ENCODE results near the gene RECK. TPM values are rescaled to one million over a fixed set of nuclear protein-coding genes. Genes with fewer than 3 reads are reported as not detected.

Gene RECK
- polyA plus RNA-seq, 5 donors, result 17.4 to 26.6 (median 22.4) TPM

Other genes with a start within 250 kb of the RECK start
- 10 to 100 TPM; 40.4 to 54.2 (median 47.0) TPM for gene NPR2, start 245.3 kb upstream of the RECK start, polyA plus RNA-seq (ENCODE audit: insufficient read depth in 1 of 5, insufficient read length in 5 of 5, low replicate concordance in 1 of 5)
- gene SPAG8, start 224.7 kb upstream of the RECK start, polyA plus RNA-seq (ENCODE audit: insufficient read depth in 1 of 5, insufficient read length in 5 of 5, low replicate concordance in 1 of 5), result 10 to 100 TPM in 4 of 5 donors, 1 to 10 TPM in 1; 8.7 to 12.5 (median 10.7) TPM
- gene HINT2, start 221.9 kb upstream of the RECK start, polyA plus RNA-seq (ENCODE audit: insufficient read depth in 1 of 5, insufficient read length in 5 of 5, low replicate concordance in 1 of 5), result 10 to 100 TPM; 29.1 to 42.3 (median 33.5) TPM
- gene FAM221B, start 208.2 kb upstream of the RECK start, polyA plus RNA-seq (ENCODE audit: insufficient read depth in 1 of 5, insufficient read length in 5 of 5, low replicate concordance in 1 of 5), result 1 to 10 TPM in 1 of 5 donors, under 1 TPM in 4; 0.48 to 1.0 (median 0.54) TPM
- 10 to 100 TPM; 21.3 to 31.5 (median 27.1) TPM for gene TMEM8B, start 207.7 kb upstream of the RECK start, polyA plus RNA-seq (ENCODE audit: insufficient read depth in 1 of 5, insufficient read length in 5 of 5, low replicate concordance in 1 of 5)
- under 1 TPM in 2 of 5 donors, not detected in 3; 0.13 to 0.27 TPM for gene OR13J1, start 166.5 kb upstream of the RECK start, polyA plus RNA-seq (ENCODE audit: insufficient read depth in 1 of 5, insufficient read length in 5 of 5, low replicate concordance in 1 of 5)
- gene HRCT1, start 130.7 kb upstream of the RECK start, polyA plus RNA-seq (ENCODE audit: insufficient read depth in 1 of 5, insufficient read length in 5 of 5, low replicate concordance in 1 of 5), result under 1 TPM; 0.58 to 0.87 (median 0.71) TPM
- gene SPAAR, start 127.4 kb upstream of the RECK start, polyA plus RNA-seq (ENCODE audit: insufficient read depth in 1 of 5, insufficient read length in 5 of 5, low replicate concordance in 1 of 5), result 1 to 10 TPM; 2.6 to 4.2 (median 3.5) TPM
- gene OR2S2, start 78.8 kb upstream of the RECK start, polyA plus RNA-seq (ENCODE audit: insufficient read depth in 1 of 5, insufficient read length in 5 of 5, low replicate concordance in 1 of 5), result not detected
- 10 to 100 TPM; 32.3 to 42.8 (median 39.4) TPM for gene GLIPR2, start 99.8 kb downstream of the RECK start, polyA plus RNA-seq (ENCODE audit: insufficient read depth in 1 of 5, insufficient read length in 5 of 5, low replicate concordance in 1 of 5)
- under 1 TPM in 3 of 5 donors, not detected in 2; 0.08 to 0.13 (median 0.12) TPM for gene CCIN, start 132.5 kb downstream of the RECK start, polyA plus RNA-seq (ENCODE audit: insufficient read depth in 1 of 5, insufficient read length in 5 of 5, low replicate concordance in 1 of 5)
- 100 to 1,000 TPM; 210 to 246 (median 225) TPM for gene CLTA, start 154.0 kb downstream of the RECK start, polyA plus RNA-seq (ENCODE audit: insufficient read depth in 1 of 5, insufficient read length in 5 of 5, low replicate concordance in 1 of 5)
- 10 to 100 TPM; 15.8 to 21.5 (median 19.2) TPM for gene GNE, start 221.5 kb downstream of the RECK start, polyA plus RNA-seq (ENCODE audit: insufficient read depth in 1 of 5, insufficient read length in 5 of 5, low replicate concordance in 1 of 5)